Measurements from ENCODE around the gene SAP30BP. TPM values are rescaled to one million over a fixed set of nuclear protein-coding genes. Genes with fewer than 3 reads are reported as not detected.
A peak's percentile ranks its signal among the peaks of the same experiment; 100 is the strongest.

Gene SAP30BP
- polyA plus RNA-seq, 3 donors from 2014 or later, result 71.5 to 94.2 (median 80.1) TPM

GRCh38 chr17:75706042-75706728, 39.0 kb downstream of the SAP30BP start:
- no peak overlapping the region for H3K27ac Mint-ChIP-seq
- H3K36me3 Mint-ChIP-seq, result peaks cover 8 to 46% (median 17%) of the 10 kb centered on the region in 3 donors
- no peaks in the 10 kb centered on the region for H3K9me3 Mint-ChIP-seq
- DNase-seq, result no peak
- peaks cover 0 to 3% (median 2%) of the 10 kb centered on the region in 3 donors for H3K27me3 Mint-ChIP-seq (ENCODE audit: low read depth in 3 of 3)
- no peak overlapping the region for H3K4me3 Mint-ChIP-seq
- no peaks in the 10 kb centered on the region for H3K4me1 Mint-ChIP-seq

GRCh38 chr17:75707079-75707571, 40.0 kb downstream of the SAP30BP start:
- Mint-ChIP-seq H3K4me1 (no peaks in the 10 kb centered on the region), H3K36me3 (peaks cover 5 to 38% (median 11%) of the 10 kb centered on the region in 3 donors), H3K9me3 (no peaks in the 10 kb centered on the region), H3K27me3 (ENCODE audit: low read depth in 3 of 3) (peaks cover 0 to 2% (median 2%) of the 10 kb centered on the region in 3 donors), H3K4me3 (no peak overlapping the region), H3K27ac (no peak overlapping the region)
- no peak for DNase-seq

- Mint-ChIP-seq H3K27me3 (ENCODE audit: low read depth in 3 of 3) (peaks cover 0 to 3% (median 2%) of the 10 kb centered on the region in 3 donors), H3K9me3 (no peaks in the 10 kb centered on the region), H3K27ac (no peak overlapping the region), H3K4me1 (no peaks in the 10 kb centered on the region), H3K36me3 (peaks cover 0 to 14% (median under 1%) of the 10 kb centered on the region in 3 donors), H3K4me3 (no peak overlapping the region)
- no peak for DNase-seq
Measured at GRCh38 chr17:75712446-75712845, 45.3 kb downstream of the SAP30BP start.

GRCh38 chr17:75719732-75720131, 52.6 kb downstream of the SAP30BP start:
- H3K4me3 Mint-ChIP-seq, result peak overlapping the region; percentile 55 to 86 (median 82)
- H3K4me1 Mint-ChIP-seq, result peaks cover 0 to 8% of the 10 kb centered on the region in 2 donors
- peaks cover 2 to 3% (median 2%) of the 10 kb centered on the region in 3 donors for H3K27me3 Mint-ChIP-seq (ENCODE audit: low read depth in 3 of 3)
- H3K27ac Mint-ChIP-seq, result no peak overlapping the region
- H3K36me3 Mint-ChIP-seq, result no peaks in the 10 kb centered on the region
- no peaks in the 10 kb centered on the region for H3K9me3 Mint-ChIP-seq
- no peak for DNase-seq

- Mint-ChIP-seq H3K9me3 (no peaks in the 10 kb centered on the region), H3K27me3 (ENCODE audit: low read depth in 3 of 3) (peaks cover 2 to 3% (median 2%) of the 10 kb centered on the region in 3 donors), H3K4me3 (peak within 1 kb of the TSS; percentile 79 to 90 (median 86)), H3K27ac (no peak within 1 kb of the TSS), H3K4me1 (peaks cover 0 to 8% of the 10 kb centered on the region in 2 donors), H3K36me3 (no peaks in the 10 kb centered on the region)
- peak; percentile 53 to 59 (median 55) for DNase-seq
Measured at GRCh38 chr17:75720656-75721462, 53.7 kb downstream of the SAP30BP start, which contains the start of gene ITGB4. ITGB4 (plus strand) TSS chr17:75721459; CDS start chr17:75724704, 3,245 bp downstream.

DNA sequence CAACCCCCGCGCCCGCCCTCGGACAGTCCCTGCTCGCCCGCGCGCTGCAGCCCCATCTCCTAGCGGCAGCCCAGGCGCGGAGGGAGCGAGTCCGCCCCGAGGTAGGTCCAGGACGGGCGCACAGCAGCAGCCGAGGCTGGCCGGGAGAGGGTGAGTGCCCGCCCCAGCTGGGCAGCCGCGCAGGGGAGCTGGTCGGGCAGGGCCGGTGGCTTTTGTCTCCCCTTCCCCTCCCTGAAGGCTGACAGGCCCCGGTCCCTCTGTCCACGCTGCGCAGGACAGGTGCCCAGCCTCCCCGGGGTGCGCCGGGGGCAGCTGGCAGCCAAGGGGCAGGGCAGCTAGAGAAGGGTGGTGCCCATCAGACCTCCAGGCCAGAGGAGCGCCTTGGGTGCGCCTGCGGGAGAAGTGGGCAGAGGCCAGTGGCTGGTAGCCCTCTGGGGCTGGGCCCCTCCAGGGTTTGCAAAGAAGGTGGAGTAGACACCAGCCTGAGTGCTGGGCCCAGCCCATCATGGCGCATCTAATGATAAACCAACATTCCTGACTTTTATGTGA, 54.4 kb downstream of the SAP30BP start:
- Mint-ChIP-seq H3K4me3 (peak overlapping the region; percentile 38 to 56 (median 53)), H3K9me3 (no peaks in the 10 kb centered on the region), H3K4me1 (peaks cover 0 to 8% of the 10 kb centered on the region in 2 donors), H3K36me3 (no peaks in the 10 kb centered on the region), H3K27me3 (ENCODE audit: low read depth in 3 of 3) (peaks cover 2 to 3% (median 2%) of the 10 kb centered on the region in 3 donors), H3K27ac (no peak overlapping the region)
- no peak for DNase-seq

DNA sequence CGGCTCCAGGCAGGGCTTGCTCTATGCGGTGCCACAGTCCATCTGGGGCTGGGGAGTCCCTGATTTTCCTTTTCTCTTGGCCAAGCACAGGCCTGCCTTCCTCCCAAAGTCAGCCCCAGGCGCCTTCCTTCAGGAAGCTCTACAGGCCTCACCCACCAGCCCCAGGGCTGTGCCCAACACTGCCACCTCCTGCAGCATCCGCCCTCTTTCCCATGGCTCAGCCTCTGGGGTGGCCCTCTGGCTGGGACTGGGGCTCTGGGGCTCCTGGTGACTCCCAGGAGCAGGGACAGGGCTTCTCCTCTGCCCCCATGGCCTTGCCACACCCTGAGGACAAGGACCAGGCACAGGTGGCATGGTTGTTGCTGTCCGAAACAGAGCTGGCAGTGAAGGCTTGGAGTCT, 54.9 kb downstream of the SAP30BP start:
- no peaks in the 10 kb centered on the region for H3K9me3 Mint-ChIP-seq
- DNase-seq, result no peak
- H3K27ac Mint-ChIP-seq, result no peak overlapping the region
- H3K36me3 Mint-ChIP-seq, result no peaks in the 10 kb centered on the region
- H3K4me1 Mint-ChIP-seq, result peaks cover 0 to 8% of the 10 kb centered on the region in 2 donors
- H3K27me3 Mint-ChIP-seq (ENCODE audit: low read depth in 3 of 3), result peaks cover 0 to 2% (median 2%) of the 10 kb centered on the region in 3 donors
- peak overlapping the region; percentile 38 to 56 (median 53) for H3K4me3 Mint-ChIP-seq

GRCh38 chr17:75722542-75723095, 55.5 kb downstream of the SAP30BP start:
- Mint-ChIP-seq H3K4me3 (peak overlapping the region in 3 of 5 donors; percentile 33 to 46 (median 43)), H3K27me3 (ENCODE audit: low read depth in 3 of 3) (peaks cover 0 to 2% (median 2%) of the 10 kb centered on the region in 3 donors), H3K4me1 (peaks cover 0 to 8% of the 10 kb centered on the region in 2 donors), H3K36me3 (no peaks in the 10 kb centered on the region), H3K27ac (no peak overlapping the region), H3K9me3 (no peaks in the 10 kb centered on the region)
- no peak for DNase-seq

DNA sequence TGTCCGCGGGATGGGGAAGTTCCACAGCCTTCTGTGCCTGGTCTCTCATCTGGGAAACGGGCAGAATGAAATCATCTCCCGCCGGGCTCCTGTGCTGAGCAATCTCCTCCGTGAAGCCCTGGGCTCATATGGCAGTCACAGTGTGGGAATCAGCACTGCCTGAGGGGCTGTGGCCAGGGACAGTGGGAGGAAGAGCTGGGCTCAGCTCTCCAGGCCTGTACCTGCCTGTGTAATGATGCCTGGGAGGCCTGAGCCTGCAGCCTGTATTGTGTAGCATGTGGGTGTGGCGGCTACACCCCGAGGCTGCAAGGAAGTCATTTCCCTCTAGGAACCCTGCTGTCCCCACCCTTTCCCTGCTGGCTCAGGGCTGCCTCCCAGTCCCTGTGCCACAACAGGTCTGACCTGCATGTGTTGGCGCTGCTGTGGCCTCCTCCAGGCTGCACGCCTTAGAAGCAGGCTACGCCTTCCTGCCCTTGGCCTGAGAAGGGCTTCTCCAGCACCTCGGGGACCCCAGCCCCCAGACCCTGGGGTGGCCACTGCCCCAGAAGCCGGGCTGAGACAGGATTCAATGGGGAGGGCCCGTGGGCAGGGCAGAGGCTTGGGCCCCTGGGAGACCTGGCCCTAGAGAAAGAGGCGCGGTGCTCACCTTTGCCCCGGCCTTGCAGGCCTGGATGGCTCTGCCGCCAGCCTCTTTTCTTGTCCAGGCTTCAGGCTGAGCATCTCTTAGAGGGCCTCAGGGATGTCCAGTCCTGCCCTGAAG, 56.2 kb downstream of the SAP30BP start:
- peak overlapping the region in 1 of 5 donors; percentile 33 for H3K4me3 Mint-ChIP-seq
- no peak overlapping the region for H3K27ac Mint-ChIP-seq
- H3K4me1 Mint-ChIP-seq, result peaks cover 0 to 8% of the 10 kb centered on the region in 2 donors
- peaks cover 0 to 2% (median 2%) of the 10 kb centered on the region in 3 donors for H3K27me3 Mint-ChIP-seq (ENCODE audit: low read depth in 3 of 3)
- H3K9me3 Mint-ChIP-seq, result no peaks in the 10 kb centered on the region
- no peaks in the 10 kb centered on the region for H3K36me3 Mint-ChIP-seq
- DNase-seq, result no peak

DNA sequence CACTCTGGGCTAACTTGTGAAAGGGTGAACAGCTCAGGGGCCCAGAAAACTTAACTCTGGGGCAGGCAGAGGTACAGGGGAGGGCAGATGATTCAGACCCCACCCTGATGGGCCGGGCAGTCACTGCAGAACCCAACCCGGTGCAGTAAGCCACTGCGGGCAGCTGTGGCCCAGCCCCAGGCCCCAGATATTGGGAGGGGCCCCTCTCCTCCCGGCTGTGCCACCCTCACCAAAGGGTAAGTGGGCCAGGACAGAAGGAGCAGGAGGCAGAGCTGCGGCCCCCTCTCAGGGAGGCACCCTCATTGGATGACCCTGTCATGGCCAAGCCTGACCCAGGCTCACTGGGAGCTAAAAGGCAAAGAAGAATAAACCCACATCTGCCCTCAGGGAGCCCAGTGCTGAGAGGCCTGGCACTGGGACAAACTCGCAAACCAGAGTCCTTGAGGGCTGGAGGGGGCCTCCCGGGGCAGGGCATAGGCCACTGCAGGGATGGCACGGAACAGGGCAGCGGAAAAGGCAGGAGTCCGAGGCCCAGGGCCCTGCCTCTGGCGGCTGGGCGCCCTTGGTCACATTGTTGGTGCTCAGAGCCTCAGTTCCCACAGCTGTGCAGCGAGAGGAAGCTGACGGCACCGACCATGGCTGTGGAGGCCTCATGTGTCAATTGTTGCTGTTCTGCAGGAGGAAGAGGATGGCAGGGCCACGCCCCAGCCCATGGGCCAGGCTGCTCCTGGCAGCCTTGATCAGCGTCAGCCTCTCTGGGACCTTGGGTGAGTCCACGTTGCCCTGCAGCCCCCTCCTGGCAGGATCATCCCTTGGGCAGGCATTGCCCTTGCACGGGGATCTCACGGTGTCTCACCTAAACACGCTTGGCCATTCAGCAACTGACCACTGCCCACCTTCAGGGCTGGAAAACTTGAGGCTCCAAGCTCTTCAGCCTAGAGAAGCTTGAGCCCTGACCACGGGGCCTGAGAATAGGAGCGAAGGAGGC, 57.2 kb downstream of the SAP30BP start:
- H3K4me3 Mint-ChIP-seq, result no peak overlapping the region
- H3K27ac Mint-ChIP-seq, result no peak overlapping the region
- H3K9me3 Mint-ChIP-seq, result no peaks in the 10 kb centered on the region
- H3K36me3 Mint-ChIP-seq, result no peaks in the 10 kb centered on the region
- H3K27me3 Mint-ChIP-seq (ENCODE audit: low read depth in 3 of 3), result peaks cover 0 to 2% (median 2%) of the 10 kb centered on the region in 3 donors
- H3K4me1 Mint-ChIP-seq, result peaks cover 0 to 8% of the 10 kb centered on the region in 2 donors
- no peak for DNase-seq

GRCh38 chr17:75725504-75725903, 58.4 kb downstream of the SAP30BP start:
- H3K4me1 Mint-ChIP-seq, result peaks cover 0 to 2% of the 10 kb centered on the region in 2 donors
- no peaks in the 10 kb centered on the region for H3K36me3 Mint-ChIP-seq
- H3K27ac Mint-ChIP-seq, result peak overlapping the region in 1 of 6 donors; percentile 66
- H3K9me3 Mint-ChIP-seq, result no peaks in the 10 kb centered on the region
- no peak overlapping the region for H3K4me3 Mint-ChIP-seq
- H3K27me3 Mint-ChIP-seq (ENCODE audit: low read depth in 3 of 3), result peaks cover 0 to 2% (median 0%) of the 10 kb centered on the region in 3 donors
- DNase-seq, result no peak

DNA sequence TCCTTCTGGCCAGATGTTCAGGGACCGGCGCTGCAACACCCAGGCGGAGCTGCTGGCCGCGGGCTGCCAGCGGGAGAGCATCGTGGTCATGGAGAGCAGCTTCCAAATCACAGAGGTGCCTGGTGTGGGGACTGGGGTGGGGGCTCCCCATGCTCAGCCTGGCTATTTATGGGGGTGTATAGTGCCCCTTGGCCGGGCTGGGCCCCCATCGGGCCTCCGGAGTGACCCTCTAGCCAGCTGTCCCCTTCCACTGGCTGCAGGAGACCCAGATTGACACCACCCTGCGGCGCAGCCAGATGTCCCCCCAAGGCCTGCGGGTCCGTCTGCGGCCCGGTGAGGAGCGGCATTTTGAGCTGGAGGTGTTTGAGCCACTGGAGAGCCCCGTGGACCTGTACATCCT, 60.3 kb downstream of the SAP30BP start:
- H3K27ac Mint-ChIP-seq, result no peak overlapping the region
- no peaks in the 10 kb centered on the region for H3K36me3 Mint-ChIP-seq
- no peak for DNase-seq
- no peaks in the 10 kb centered on the region for H3K4me1 Mint-ChIP-seq
- no peak overlapping the region for H3K4me3 Mint-ChIP-seq
- no peaks in the 10 kb centered on the region for H3K27me3 Mint-ChIP-seq (ENCODE audit: low read depth in 3 of 3)
- H3K9me3 Mint-ChIP-seq, result no peaks in the 10 kb centered on the region

Data from immature natural killer cell (primary cell).